Ureter (tissue), 1 donor: ENCODE results near the gene MRPL58. TPM values are rescaled to one million over a fixed set of nuclear protein-coding genes. Genes with fewer than 3 reads are reported as not detected.
A peak's percentile ranks its signal among the peaks of the same experiment; 100 is the strongest.
"Not testable (repeated sequence)": the region's sequence is repeated elsewhere in the genome, so short reads cannot be mapped to it uniquely, and the experiment has no call there.

Experiments
- DNase-seq: peaks from one replicate; pipeline ENCODE4 v3.0.0-alpha.2; 2020; ENCODE audit warnings: low spot score
- total RNA-seq: library from RNA; stranded (reverse); gene quantifications from one replicate; pipeline ENCODE4 v1.2.4, GENCODE V29; 2023
- donor health status: DM: yes; HTN: yes; CAD: no.

MRPL58 gene
- total RNA-seq, 1 donor from 2014 or later, result 32.1 TPM

DNA sequence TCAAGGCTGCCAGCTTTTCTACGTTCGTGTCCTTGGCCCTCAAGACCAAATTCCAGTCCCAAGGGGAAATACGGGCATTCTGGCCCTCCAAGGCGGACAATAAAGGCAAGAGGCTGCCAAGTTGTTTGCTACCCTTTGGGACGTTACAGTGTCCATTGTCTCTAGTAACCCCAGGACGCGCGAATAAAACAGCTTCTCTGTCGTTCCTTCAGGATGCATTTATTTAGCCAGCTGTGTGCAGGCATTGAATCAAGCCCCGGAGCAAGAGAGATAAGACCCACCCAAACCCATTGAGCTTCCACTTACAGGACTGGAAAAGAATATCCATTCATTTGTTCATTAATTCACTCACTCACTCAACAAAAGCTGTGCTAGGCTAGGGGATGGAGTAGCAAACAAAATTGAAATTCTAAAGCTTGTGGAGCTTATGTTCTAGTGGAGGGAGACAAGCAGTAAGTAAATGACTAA is 656 bp downstream of the MRPL58 start:
- no peak for DNase-seq

DNA sequence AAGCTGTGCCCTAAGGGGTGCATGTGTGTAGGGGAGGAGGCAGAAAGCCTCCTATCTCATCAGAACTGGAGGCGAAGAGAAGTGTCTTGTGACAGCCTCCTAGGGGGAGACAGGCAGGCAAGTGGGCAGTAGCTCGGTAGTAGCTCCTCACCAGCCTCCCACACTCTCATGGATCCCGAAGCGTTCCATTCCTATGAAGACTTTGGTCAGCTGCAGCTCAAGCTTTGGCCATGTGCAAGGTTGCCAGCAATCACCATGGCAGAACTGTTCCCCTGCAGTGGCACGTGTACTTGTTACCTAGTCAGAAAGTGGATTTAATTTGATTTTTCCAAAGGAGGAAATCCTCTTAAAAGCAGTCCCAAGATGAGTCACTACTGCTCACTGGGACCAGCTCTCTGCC is 6.7 kb downstream of the MRPL58 start:
- DNase-seq, result no peak

DNA sequence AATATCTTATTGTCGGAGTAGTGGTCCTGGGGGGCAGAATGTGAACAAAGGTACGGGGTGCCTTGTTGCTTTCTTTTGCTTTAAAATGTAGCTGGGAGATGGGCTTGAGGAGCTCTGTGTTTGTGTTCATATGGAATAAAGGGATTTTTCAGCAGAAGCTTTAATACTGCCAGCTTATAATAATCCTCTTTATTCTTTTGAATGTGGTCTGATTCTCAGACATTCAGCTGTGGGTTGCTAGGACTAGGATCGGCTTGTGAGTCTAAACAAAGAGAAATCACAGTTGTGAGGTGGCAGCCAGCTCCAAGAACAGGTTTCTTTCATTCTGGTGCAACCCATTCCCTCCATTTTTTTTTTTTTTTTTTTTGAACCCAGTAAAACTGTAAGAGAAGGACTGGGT is 7.2 kb downstream of the MRPL58 start:
- DNase-seq, result no peak

DNA sequence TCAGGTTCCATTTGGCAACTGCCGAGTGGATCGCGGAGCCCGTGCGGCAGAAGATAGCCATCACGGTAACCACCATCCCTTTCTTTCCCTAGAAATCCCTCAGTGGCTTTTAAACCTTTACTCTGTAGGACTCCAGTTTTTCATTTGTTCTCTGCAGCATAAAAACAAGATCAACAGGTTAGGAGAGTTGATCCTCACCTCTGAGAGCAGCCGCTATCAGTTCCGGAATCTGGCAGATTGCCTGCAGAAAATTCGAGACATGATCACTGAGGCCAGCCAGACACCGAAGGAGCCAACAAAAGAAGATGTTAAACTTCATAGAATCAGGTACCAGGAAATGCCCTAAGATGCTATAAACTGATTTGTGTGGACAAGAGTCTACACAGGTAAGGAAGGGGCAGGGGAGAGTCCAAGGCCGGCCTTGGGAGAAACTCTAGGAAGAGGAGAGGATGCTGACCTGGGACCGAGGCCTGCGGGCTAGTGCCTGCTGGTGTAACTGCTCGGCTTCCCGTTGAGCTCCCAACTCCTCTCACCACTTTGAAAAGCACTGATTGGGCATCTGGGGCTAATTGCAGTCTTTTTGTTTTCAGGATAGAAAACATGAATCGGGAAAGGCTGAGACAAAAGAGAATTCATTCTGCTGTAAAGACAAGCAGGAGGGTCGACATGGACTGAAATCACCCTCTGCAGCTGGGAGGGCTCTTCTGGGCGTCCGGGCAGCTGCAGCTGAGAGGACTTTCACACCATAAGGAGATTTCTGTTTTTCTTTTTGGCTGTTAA is 8.1 kb downstream of the MRPL58 start:
- no peak for DNase-seq

DNA sequence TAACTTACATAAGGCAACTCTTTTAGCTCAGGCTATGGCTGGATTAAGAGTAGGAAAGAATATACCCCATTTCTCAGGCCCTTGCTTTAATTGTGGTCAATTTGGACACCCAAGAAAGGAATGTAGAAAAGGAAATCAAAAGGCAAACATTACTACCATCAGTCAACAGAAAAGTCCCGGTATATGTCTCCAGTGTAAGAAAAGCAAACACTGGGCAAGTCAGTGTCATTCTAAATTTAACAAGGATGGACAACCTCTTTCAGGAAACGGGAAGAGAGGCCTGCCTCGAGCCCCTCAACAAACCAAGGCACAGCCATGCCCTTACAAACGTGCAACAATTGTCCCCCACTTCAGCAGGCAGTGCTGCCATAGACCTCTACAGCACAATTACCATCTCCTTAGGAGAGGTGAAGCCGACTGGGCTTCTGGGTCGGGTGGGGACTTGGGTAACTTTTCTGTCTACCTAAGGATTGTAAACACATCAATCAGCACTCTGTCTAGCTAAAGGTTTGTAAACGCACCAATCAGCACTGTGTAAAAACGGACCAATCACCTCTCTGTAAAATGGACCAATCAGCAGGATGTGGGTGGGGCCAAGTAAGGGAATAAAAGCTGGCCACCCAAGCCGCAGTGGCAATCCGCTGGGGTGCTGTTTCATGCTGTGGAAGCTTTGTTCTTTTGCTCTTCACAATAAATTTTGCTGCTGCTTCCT is 12.4 kb downstream of the MRPL58 start:
- DNase-seq, result no peak

DNA sequence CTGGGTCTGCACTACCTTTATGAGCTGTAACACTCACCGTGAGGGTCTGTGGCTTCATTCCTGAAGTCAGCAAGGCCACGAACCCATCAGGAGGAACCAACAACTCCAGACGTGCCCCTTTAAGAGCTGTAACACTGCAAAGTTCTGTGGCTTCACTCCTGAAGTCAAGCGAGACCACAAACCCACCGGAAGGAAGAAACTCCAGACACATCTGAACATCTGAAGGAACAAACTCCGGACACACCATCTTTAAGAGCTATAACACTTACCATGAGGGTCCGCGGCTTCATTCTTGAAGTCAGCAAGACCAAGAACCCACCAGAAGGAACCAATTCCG is 12.9 kb downstream of the MRPL58 start:
- DNase-seq, result not testable (repeated sequence)

DNA sequence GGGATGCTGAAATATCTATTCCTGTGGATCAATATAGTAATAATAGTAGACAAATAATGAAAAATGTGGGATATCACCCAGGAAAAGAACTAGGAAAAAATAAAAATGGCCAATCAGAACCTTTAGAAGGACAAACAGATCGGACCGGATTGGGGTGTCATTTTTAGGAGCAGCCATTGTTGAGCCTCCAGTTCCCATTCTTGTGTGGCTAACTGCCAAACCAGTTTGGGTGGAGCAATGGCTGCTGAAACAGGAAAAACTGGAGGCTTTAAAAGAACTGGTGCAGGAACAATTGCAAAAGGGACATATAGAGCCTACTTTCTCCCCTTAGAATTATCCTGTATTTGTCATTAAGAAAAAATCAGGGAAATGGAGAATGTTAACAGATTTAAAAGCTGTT is 14.2 kb downstream of the MRPL58 start:
- not testable (repeated sequence) for DNase-seq

DNA sequence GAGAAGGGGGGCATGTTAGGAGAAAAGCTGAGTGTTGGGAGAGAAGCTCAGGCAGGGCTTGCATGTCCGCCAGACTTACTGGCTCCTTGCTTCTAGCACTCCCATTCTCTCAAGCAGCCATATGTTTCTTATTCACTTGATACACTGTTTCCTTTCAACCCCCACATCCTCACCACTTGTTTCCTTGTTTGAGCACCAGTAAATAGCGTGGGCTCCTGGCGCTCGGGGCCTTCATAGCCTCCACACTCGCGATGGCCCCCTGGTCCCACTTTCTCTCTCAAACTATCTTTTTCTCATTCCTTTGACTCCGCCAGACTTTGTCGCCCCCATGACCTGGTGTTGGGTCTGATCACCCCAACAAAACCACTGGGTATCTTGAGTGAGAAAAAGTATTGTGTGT is 17.7 kb downstream of the MRPL58 start:
- no peak for DNase-seq

DNA sequence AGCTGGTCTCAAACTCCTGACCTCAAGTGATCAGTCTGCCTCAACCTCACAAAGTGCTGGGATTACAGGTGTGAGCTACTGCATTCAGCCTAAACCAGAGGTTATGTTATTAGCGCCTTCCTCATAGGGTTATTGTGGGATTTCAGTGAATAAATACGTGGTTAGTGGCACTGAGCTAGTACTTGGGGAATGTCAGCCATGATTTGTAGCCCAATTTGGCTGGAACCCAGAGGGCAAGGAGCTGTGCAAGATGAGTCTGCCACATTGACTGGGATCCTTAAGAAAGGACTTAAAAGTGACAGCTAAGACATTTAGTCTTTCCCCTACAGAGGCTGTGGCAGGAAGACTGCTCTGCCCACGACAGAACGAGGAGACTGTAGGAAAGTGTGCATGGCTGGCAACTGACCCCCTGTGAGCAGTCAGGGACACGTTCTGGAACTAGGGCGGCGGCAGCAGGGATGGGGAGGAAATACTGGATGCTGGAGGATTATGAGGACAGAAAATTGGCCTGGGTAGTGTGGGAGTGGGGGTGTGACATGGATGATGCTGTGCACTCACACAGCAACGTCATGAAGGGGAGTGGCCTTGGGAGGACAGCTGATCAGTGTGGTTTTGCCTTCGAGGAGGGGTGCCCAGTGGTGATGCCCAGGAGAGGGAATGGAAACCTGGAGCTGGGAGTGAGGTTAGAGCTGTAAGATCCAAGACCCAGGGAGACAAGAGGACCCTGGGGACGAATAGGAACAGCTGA is 19.7 kb downstream of the MRPL58 start:
- peak; percentile 77 for DNase-seq

DNA sequence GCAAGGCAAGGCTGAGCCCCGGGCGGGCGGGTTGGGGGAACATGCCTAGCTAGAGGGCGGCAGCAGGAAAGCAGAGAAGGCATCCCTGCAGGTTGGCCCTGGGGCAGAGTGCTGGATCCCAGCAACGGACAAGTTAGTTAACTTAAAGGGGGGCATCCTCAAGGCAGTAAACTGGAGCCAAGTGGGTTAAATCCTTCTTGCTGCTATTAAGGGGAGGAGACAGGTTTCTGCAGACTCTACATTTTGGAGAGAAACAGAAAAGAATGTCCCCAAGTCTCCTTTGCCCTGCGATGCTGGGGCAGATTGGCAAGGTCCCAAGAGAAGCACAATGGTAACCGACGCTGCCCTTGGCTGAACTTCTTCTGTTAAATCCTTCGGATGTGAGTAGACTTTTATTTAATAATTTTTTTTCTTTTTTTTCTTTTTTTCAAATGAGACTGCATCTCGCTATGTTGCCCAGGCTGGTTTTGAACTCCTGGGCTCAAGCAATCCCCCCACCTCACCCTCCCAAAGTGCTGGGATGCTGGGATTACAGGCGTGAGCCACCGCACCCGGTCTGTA is 20.3 kb downstream of the MRPL58 start:
- no peak for DNase-seq

DNA sequence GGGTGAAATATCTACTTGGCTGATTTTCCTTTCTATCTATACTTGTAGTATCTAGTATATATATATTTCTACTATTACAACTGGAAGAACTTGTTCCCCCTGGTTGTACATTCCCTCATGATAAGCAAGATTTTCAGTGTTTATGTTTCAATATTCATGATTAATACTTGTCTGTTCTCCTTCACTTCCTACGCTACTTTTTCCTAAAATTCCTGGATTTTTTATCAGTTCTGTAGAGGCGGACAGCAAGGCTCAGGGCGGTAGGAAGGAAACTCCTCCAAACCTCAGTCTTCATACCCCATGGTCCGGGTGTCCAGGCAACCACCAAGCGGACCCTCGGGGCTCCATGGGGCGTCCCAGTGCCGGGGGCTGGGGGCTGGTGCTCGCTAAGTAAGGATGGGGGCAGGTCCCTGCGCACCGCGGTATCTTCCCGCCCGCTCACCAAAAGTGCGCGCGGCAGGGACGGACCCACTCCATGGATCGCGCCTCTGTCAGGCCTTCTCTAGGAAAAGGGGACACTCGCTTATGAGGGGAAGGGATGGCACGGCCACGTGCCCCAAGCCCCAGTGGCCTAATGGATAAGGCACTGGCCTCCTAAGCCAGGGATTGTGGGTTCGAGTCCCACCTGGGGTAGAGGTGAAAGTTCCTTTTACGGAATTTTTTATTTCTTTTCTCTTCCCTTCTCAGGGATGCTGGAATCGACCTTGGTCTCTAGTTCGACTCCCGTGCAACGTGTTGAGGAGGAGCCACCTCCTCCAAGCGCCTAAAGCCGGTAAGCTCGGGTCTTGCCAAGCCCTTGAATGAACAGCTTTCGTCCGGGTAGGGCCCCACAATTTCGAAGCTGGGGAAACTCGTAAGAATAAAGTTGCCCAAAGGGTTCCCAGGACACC is 21.1 kb downstream of the MRPL58 start:
- DNase-seq, result peak; percentile 97

DNA sequence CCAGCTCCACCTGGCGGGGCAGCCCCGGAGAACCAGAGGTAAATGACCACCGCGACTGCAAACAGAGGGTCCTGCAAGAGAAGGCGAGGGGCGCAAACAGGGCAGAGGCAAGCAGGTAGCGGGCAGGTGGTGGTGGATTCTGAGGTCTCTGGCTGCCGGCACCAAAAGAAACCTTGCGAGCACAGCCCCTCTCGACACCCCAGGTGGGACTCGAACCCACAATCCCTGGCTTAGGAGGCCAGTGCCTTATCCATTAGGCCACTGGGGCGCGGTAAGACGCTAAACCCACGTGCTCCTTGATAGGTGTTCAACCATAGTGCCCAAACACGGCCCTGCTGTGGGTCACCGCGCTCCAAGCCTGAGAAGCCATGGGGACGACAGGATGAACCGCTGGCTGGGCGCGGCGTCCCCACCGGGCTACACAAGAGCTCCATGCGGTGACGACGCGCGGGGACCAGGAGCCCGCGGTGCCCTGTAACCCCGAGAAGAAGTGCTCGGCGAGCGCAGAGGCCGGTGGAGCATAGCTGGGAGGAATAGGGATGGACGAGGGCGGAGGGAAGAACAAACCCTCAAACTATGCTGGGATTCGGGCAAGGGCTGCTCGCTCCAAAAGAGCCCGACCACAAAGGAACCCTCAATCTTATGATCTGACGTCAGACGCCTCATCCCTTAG is 21.9 kb downstream of the MRPL58 start:
- peak; percentile 94 for DNase-seq

DNA sequence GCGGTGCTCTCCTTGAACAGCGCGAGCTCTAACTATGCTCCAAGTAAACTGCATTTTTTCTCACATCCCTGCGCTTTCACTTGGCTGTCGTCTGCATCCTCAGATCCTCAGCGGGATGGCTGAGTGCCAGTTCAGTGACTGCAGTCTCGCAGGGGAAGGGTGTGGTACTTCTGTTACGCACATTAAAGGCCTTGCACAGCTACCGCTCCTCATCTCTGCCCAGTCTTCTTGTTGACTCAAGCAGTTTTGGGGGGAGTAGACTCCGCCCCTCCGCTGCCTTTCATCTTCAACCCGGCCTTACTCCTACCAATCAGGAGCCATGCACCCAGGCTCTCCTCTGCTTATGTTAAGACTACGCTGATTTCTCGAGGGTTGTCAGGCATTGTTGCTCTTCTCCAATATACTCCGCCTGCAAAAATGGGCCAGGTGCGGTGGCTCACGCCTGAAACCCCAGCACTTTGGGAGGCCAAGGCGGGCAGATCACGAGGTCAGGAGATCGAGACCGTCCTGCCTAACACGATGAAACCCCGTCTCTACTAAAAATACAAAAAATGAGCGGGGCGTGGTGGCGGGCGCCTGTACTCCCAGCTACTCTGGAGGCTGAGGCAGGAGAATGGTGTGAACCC is 24.3 kb downstream of the MRPL58 start:
- DNase-seq, result peak; percentile 85

DNA sequence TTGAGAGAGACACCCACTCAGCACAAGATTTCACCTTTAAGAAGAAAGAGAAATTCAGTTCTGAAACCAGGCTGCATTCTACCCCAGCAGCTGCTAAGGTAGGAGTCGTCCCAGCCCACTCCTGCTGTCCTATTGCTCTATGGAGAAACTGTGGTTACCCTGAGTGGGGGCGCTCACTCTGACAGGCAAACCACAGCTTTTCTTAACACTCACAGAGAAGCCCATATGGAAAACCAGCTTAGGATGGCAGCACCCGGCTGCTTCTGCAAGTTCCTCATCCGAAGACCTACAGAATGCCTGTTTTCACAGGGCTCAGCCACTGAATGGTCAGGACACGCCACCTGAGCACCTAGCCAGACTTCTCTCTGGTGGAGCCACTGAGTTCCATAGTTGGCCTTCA is 26.8 kb downstream of the MRPL58 start:
- no peak for DNase-seq

DNA sequence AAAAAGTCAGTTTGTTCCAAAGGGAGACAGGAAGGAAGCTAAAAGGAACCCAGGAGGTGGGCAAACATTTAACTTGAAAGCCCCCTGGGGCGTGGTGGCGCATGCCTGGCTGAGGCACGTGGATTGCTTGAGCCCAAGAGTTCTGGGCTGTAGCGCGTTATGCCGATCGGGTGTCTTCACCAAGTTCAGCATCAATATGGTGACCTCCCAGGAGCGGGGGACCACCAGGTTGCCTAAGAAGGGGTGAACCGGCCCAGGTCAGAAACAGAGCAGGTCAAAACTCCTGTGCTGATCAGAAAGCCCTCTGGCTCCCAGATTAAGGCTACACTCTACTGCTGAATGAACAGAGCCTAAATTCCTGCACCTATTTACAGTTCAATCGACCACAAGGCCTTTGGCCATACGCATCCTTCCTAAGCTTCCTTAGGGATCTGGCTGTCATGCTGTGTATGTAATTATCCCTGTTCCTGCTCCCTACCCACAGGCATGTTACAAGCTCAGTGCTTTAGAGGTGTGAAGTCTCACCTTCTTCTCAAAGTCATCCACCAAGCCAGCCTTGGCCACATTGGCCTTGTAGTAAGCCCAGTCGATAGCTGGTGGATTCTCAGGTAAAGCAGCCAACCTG is 29.3 kb downstream of the MRPL58 start:
- DNase-seq, result no peak

DNA sequence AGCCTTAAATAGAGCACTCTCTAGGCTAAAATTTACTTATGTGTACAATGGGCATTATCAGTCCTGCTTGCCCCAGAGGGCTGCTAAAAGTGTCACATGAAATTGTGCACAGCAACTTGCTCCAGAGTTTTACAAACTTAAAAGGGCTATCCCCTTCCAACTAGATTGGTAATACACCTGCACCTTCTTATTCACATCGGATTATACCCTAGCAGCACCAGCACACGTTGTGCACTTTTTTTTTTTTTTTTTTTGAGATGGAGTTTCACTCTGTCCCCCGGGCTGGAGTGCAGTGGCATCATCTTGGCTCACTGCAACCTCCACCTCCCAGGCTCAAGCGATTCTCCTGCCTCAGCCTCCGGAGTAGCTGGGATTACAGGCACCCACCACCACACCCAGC is 31.3 kb downstream of the MRPL58 start:
- not testable (repeated sequence) for DNase-seq

DNA sequence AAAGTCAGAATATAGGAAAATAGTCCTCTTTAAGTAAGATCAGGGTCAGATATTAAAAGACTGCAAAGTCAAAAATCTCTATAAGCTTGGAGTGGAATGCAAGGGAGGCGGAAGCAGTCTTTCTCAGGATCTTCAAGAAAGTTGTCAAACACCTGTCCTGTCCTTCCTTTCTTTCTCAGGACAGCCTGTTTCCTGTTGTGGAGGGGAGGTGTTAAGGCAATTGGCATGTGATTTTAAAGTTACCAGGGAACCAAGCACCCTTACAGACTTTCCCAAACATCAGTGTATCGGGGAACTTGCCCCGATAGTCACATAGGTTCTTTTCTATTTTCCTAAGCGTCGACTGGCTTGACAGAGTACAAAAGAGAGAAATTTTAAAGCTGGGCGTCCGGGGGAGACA is 32.2 kb downstream of the MRPL58 start:
- no peak for DNase-seq

DNA sequence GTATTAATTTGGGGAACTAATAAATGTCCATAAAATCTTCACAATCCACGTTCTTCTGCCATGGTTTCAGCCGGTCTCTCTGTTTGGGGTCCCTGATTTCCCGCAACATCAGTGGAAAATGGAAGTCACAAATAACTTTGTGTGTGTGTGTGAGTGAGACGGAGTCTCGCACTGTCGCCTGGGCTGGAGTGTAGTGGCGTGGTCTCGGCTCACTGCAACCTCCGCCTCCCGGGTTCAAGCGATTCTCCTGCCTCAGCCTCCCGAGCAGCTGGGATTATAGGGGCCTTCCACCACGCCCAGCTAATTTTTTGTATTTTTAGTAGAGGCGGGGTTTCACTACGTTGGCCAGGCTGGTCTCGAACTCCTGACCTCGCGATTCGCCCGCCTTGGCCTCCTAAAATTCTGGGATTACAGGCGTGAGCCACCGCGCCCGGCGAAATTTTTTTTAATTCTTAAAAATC is 33.5 kb downstream of the MRPL58 start:
- not testable (repeated sequence) for DNase-seq

DNA sequence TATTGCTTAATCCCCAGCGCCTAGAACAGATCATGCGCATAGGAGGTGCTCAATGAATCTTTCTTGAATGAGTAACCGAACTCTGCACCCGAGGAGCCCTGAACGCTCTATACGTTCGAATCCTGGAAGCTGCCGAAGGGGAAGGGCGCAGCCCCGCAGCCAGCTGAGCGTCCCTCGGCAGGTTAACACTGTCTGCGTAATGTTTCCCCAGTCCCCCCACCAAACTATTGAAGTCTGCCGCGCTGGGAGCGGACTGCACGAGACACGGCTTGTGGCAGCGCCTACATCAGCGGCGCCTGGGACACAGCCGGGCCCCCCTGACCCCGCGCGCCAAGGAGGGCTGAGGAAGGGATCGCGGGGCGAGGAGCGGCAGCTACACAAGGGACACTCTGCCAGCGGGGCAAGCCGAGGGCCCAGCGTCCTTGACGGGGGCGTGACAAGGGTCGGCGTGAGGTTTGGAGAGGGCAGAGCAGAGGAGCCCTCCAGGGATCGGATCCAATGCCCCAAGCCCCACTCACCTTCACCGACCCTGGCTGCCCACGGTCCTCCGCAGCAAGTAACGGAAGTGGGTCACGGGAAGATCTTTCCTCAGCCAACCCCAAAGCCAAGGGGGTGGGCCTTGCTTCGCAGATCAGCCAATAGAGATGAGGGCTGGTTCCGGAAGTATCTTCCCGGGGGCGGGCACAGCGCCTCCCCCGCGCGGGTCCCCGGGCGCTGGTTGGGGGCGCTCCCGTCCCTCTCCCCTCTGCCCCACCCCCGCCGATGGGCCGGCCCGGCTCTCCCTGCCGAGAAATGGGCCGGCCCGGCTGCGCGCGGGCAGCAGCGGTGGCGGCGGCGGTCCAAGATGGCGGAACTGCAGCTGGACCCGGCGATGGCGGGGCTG is 34.2 kb downstream of the MRPL58 start, which contains the start of the genes ATP5PD and KCTD2:
TSS of gene ATP5PD (minus strand) at position 563 of the 883 bp plus-strand sequence. CDS start 4,319 bp downstream, outside the sequence.
TSS of gene KCTD2 (plus strand) at position 819 of the 883 bp plus-strand sequence. CDS start at position 845, 26 bp downstream.
- peak; percentile 97 for DNase-seq
